Lung (tissue), 12 donors: ENCODE results near the gene TGFBR3. TPM values are rescaled to one million over a fixed set of nuclear protein-coding genes. Genes with fewer than 3 reads are reported as not detected.

Experiments used
- ATAC-seq: fragments of 200-7000 bp; cut with Tn5 transposase; one replicate; pipeline ENCODE4 v1.9.1; 2020; ENCODE audit warnings: moderate number of reproducible peaks; ENCODE audit not compliant: insufficient read depth, low FRiP score
- DNase-seq, 3 donors: peaks; one replicate each; pipeline ENCODE4 v3.0.0-alpha.2; 2013 to 2017
- H3K27ac ChIP-seq, 2 donors: one replicate each; pipeline ENCODE4 v1.5.1; 2013; ENCODE audit warnings: mild to moderate bottlenecking in 2 of 2, moderate library complexity in 2 of 2, control low read depth in 1 of 2, inconsistent platforms in 1 of 2, low read depth in 1 of 2, low read length in 1 of 2
- H3K27me3 ChIP-seq, 3 donors: one replicate each; pipeline ENCODE4 v1.5.1; 2013; ENCODE audit warnings: low read length in 2 of 3; ENCODE audit not compliant: control insufficient read depth in 3 of 3, insufficient read depth in 3 of 3
- H3K36me3 ChIP-seq, 4 donors: one replicate each; pipeline ENCODE4 v1.5.1; 2013; ENCODE audit warnings: low read length in 4 of 4, mild to moderate bottlenecking in 1 of 4, moderate library complexity in 1 of 4; ENCODE audit not compliant: control insufficient read depth in 4 of 4, insufficient read depth in 4 of 4
- H3K4me1 ChIP-seq, 5 donors: one replicate each; pipeline ENCODE4 v1.5.1; 2013; ENCODE audit warnings: low read length in 5 of 5, mild to moderate bottlenecking in 2 of 5, moderate library complexity in 1 of 5; ENCODE audit not compliant: control insufficient read depth in 5 of 5, insufficient read depth in 5 of 5
- H3K4me3 ChIP-seq: one replicate; pipeline ENCODE4 v1.5.1; 2013; ENCODE audit warnings: mild to moderate bottlenecking, control low read depth, moderate library complexity
- H3K9ac ChIP-seq, 2 donors: one replicate each; pipeline ENCODE4 v1.5.1; 2013; ENCODE audit warnings: low read length in 2 of 2, control low read depth in 1 of 2; ENCODE audit not compliant: insufficient read depth in 1 of 2
- H3K9me3 ChIP-seq, 4 donors: one replicate each; pipeline ENCODE4 v1.5.1; 2013; ENCODE audit warnings: low read length in 3 of 4, mild to moderate bottlenecking in 1 of 4, moderate library complexity in 1 of 4; ENCODE audit not compliant: control insufficient read depth in 4 of 4, insufficient read depth in 3 of 4
- CTCF ChIP-seq: IDR thresholded peaks from 2 replicates; pipeline ENCODE4 v1.5.1; 2012; ENCODE audit warnings: mild to moderate bottlenecking; ENCODE audit errors: control extremely low read depth, extremely low read depth
- WGBS, 2 donors: extraction: QIAGEN DNeasy Blood & Tissue Kit; methylation state at CpG; one replicate each; pipeline ENCODE4 v1.1.7; 2013; 5-methylcytosine and 5-hydroxymethylcytosine counted together
- polyA plus RNA-seq, 2 donors: library from polyadenylated mRNA; stranded (reverse); fragments of 200-250 nt; gene quantifications; one replicate each; pipeline ENCODE4 v1.2.1, GENCODE V29; 2013
- total RNA-seq, 2 donors: library from RNA; depleted of rRNA in 1 of 2; stranded (reverse); fragments of >200 nt in 1 of 2; gene quantifications; one replicate each; pipeline ENCODE4 v1.2.1, GENCODE V29; 2014 to 2021
- donor health status: control.
- donor health status: control.
- donor health status: Bipolar disorder and iron deficiency.
- donor health status: healthy.
- donor health status: DM: yes; HTN: yes; CAD: no.

The TGFBR3 gene
- total and polyA plus RNA-seq, 4 donors = 13.1 to 99.6 (median 26.5) TPM

- Histone ChIP-seq H3K9ac (no peak overlapping the region), H3K9me3 (no peaks in the 10 kb centered on the region), H3K4me3 (no peak overlapping the region), H3K27me3 (no peaks in the 10 kb centered on the region), H3K27ac (no peak overlapping the region), H3K4me1 (peaks cover 0 to 18% (median 2%) of the 10 kb centered on the region in 5 donors), H3K36me3 (peaks cover 0 to 3% (median 0%) of the 10 kb centered on the region in 4 donors)
- TF ChIP-seq CTCF = no peak
- no peak for DNase-seq
- 97 to 98% methylated on average over 2 of the region's 2 CpGs for WGBS, 2 donors
- ATAC-seq = no peak
Measured at GRCh38 chr1:91676030-91676429, 209.9 kb downstream of the TGFBR3 start.

- H3K36me3 ChIP-seq = no peaks in the 10 kb centered on the region
- ATAC-seq (no peak), DNase-seq (no peak)
- no peaks in the 10 kb centered on the region for H3K27me3 ChIP-seq
- H3K4me3 ChIP-seq = no peak overlapping the region
- WGBS, 2 donors = 87 to 89% methylated on average over 2 of the region's 2 CpGs
- no peaks in the 10 kb centered on the region for H3K9me3 ChIP-seq
- TF ChIP-seq CTCF = no peak
- H3K27ac ChIP-seq = no peak overlapping the region
- peaks cover 0 to 10% (median 0%) of the 10 kb centered on the region in 5 donors for H3K4me1 ChIP-seq
- H3K9ac ChIP-seq = no peak overlapping the region
Measured at GRCh38 chr1:91674107-91674506, 211.8 kb downstream of the TGFBR3 start.

GRCh38 chr1:91673613-91674012 is 212.3 kb downstream of the TGFBR3 start:
- Histone ChIP-seq H3K9me3 (no peaks in the 10 kb centered on the region), H3K27ac (no peak overlapping the region), H3K36me3 (no peaks in the 10 kb centered on the region), H3K4me3 (no peak overlapping the region), H3K4me1 (peaks cover 0 to 10% (median 0%) of the 10 kb centered on the region in 5 donors), H3K27me3 (no peaks in the 10 kb centered on the region), H3K9ac (no peak overlapping the region)
- TF ChIP-seq CTCF = no peak
- DNase-seq (no peak), ATAC-seq (no peak)
- 76 to 85% methylated on average over 3 of the region's 3 CpGs for WGBS, 2 donors

- H3K9ac ChIP-seq = no peak overlapping the region
- no peaks in the 10 kb centered on the region for H3K9me3 ChIP-seq
- H3K4me3 ChIP-seq = no peak overlapping the region
- DNase-seq (peak; percentile 83 to 94 (median 94)), ATAC-seq (no peak)
- TF ChIP-seq CTCF = no peak
- 86 to 98% methylated on average over 4 of the region's 4 CpGs for WGBS, 2 donors
- H3K36me3 ChIP-seq = no peaks in the 10 kb centered on the region
- no peaks in the 10 kb centered on the region for H3K27me3 ChIP-seq
- no peak overlapping the region for H3K27ac ChIP-seq
- peaks cover 0 to 10% (median 0%) of the 10 kb centered on the region in 5 donors for H3K4me1 ChIP-seq
Measured at GRCh38 chr1:91672601-91673161, 213.3 kb downstream of the TGFBR3 start.
